HEK293 (cell line): ENCODE results near the gene DBN1.
A peak's percentile ranks its signal among the peaks of the same experiment; 100 is the strongest.

Source experiments
- CTCF ChIA-PET: fragments of 350-600 bp; formaldehyde crosslinking; extraction: SDS; loops from one replicate; lab custom pipeline; 2021; ENCODE audit warnings: antibody characterized with exemption; lab: Yijun Ruan, JAX
- POLR2A ChIA-PET: fragments of 300-600 bp; formaldehyde crosslinking; extraction: SDS; loops from one replicate; lab custom pipeline; 2020; ENCODE audit warnings: antibody characterized with exemption, inconsistent platforms; lab: Yijun Ruan, JAX
- H3K27ac ChIP-seq: fragments of 200-500 bp; sonication (Bioruptor generic); 2 replicates; pipeline ENCODE4 v1.5.1; 2014; ENCODE audit warnings: low read depth, low read length, control low read depth, inconsistent platforms; ENCODE audit errors: extremely low read depth
- H3K36me3 ChIP-seq, 2 experiments: fragments of 200-500 bp in 1 of 2; sonication (Bioruptor generic) in 1 of 2; 1 replicate in 1 of 2; 2 replicates in 1 of 2; pipeline ENCODE4 v1.5.1; 2014 to 2017; ENCODE audit warnings: inconsistent platforms in 2 of 2, low read length in 2 of 2; ENCODE audit not compliant: control insufficient read depth in 2 of 2, insufficient read depth in 1 of 2
- H3K4me1 ChIP-seq: fragments of 200-500 bp; sonication (Bioruptor generic); 2 replicates; pipeline ENCODE4 v1.5.1; 2014; ENCODE audit warnings: mild to moderate bottlenecking, low read length, inconsistent platforms; ENCODE audit not compliant: control insufficient read depth, insufficient read depth
- H3K4me3 ChIP-seq: 2 replicates; pipeline ENCODE4 v1.5.1; 2011; ENCODE audit warnings: low read depth, mild to moderate bottlenecking, control low read depth, low read length, moderate library complexity
- H3K9me3 ChIP-seq: fragments of 200-500 bp; sonication (Bioruptor generic); 2 replicates; pipeline ENCODE4 v1.5.1; 2014; ENCODE audit warnings: low read depth, low read length, inconsistent platforms; ENCODE audit not compliant: control insufficient read depth, insufficient read depth
- EGR2 ChIP-seq: fragments of 450-650 bp; formaldehyde crosslinking; IDR thresholded peaks from 2 replicates; pipeline ENCODE4 v1.5.1; 2016; ENCODE audit warnings: low read depth, missing biosample characterization, missing genetic modification characterization
- KLF7 ChIP-seq: fragments of 450-650 bp; formaldehyde crosslinking; IDR thresholded peaks from 2 replicates; pipeline ENCODE4 v1.5.1; 2016; ENCODE audit warnings: missing biosample characterization, missing genetic modification characterization, borderline replicate concordance
- SP7 ChIP-seq: fragments of 450-650 bp; formaldehyde crosslinking; IDR thresholded peaks from 2 replicates; pipeline ENCODE4 v1.5.1; 2016; ENCODE audit warnings: missing biosample characterization, missing genetic modification characterization
- ZFHX2 ChIP-seq: fragments of 450-650 bp; formaldehyde crosslinking; conservative IDR thresholded peaks from 2 replicates; pipeline ENCODE4 v1.5.1; 2016; ENCODE audit warnings: missing biosample characterization, missing genetic modification characterization
- ZNF157 ChIP-seq: fragments of 450-650 bp; formaldehyde crosslinking; IDR thresholded peaks from 2 replicates; pipeline ENCODE4 v1.5.1; 2016; ENCODE audit warnings: missing biosample characterization, missing genetic modification characterization
- ZNF175 ChIP-seq: fragments of 450-650 bp; formaldehyde crosslinking; IDR thresholded peaks from 2 replicates; pipeline ENCODE4 v1.5.1; 2016; ENCODE audit warnings: missing biosample characterization, missing genetic modification characterization
- ZNF184 ChIP-seq: fragments of 450-650 bp; IDR thresholded peaks from 2 replicates; pipeline ENCODE4 v1.5.1; 2018; ENCODE audit warnings: missing biosample characterization, mild to moderate bottlenecking, missing genetic modification characterization
- ZNF19 ChIP-seq: fragments of 450-650 bp; formaldehyde crosslinking; IDR thresholded peaks from 2 replicates; pipeline ENCODE4; 2016; ENCODE audit warnings: missing biosample characterization, missing genetic modification characterization, low read depth
- ZNF324 ChIP-seq: fragments of 450-650 bp; formaldehyde crosslinking; IDR thresholded peaks from 2 replicates; pipeline ENCODE4 v1.5.1; 2016; ENCODE audit warnings: missing biosample characterization, missing genetic modification characterization
- ZNF433 ChIP-seq: fragments of 450-650 bp; formaldehyde crosslinking; IDR thresholded peaks from 2 replicates; pipeline ENCODE4 v1.5.1; 2016; ENCODE audit warnings: missing biosample characterization, missing genetic modification characterization, low read depth
- ZNF449 ChIP-seq: fragments of 450-650 bp; formaldehyde crosslinking; IDR thresholded peaks from 2 replicates; pipeline ENCODE4 v1.5.1; 2017; ENCODE audit warnings: missing biosample characterization, mild to moderate bottlenecking, missing genetic modification characterization, moderate library complexity
- ZNF580 ChIP-seq: fragments of 450-650 bp; formaldehyde crosslinking; IDR thresholded peaks from 2 replicates; pipeline ENCODE4 v1.5.1; 2016; ENCODE audit warnings: missing biosample characterization, missing genetic modification characterization
- ZNF600 ChIP-seq: fragments of 450-650 bp; formaldehyde crosslinking; IDR thresholded peaks from 2 replicates; pipeline ENCODE4 v1.5.1; 2016; ENCODE audit warnings: missing biosample characterization, missing genetic modification characterization
- ZNF629 ChIP-seq: fragments of 450-650 bp; formaldehyde crosslinking; IDR thresholded peaks from 2 replicates; pipeline ENCODE4 v1.5.1; 2017; ENCODE audit warnings: missing biosample characterization, missing genetic modification characterization
- ZNF76 ChIP-seq: fragments of 450-650 bp; formaldehyde crosslinking; IDR thresholded peaks from 2 replicates; pipeline ENCODE4; 2016; ENCODE audit warnings: low read depth, missing biosample characterization, missing genetic modification characterization, borderline replicate concordance
- TF ChIP-seq, protein P1 (sequence below): fragments of 450-650 bp; formaldehyde crosslinking; IDR thresholded peaks from 2 replicates; pipeline ENCODE4 v1.5.1; 2016; ENCODE audit warnings: missing biosample characterization, missing genetic modification characterization
- TF ChIP-seq, protein P2 (sequence below): fragments of 450-650 bp; formaldehyde crosslinking; IDR thresholded peaks from 2 replicates; pipeline ENCODE4 v1.5.1; 2017; ENCODE audit warnings: missing biosample characterization, missing genetic modification characterization
- TF ChIP-seq, protein P3 (sequence below): fragments of 450-650 bp; formaldehyde crosslinking; IDR thresholded peaks from 2 replicates; pipeline ENCODE4 v1.5.1; 2017; ENCODE audit warnings: missing biosample characterization, missing genetic modification characterization
- TF ChIP-seq, protein P4 (sequence below): fragments of 450-650 bp; IDR thresholded peaks from 2 replicates; pipeline ENCODE4 v1.5.1; 2018; ENCODE audit warnings: missing biosample characterization, mild to moderate bottlenecking, missing genetic modification characterization

The DBN1 gene

DNA sequence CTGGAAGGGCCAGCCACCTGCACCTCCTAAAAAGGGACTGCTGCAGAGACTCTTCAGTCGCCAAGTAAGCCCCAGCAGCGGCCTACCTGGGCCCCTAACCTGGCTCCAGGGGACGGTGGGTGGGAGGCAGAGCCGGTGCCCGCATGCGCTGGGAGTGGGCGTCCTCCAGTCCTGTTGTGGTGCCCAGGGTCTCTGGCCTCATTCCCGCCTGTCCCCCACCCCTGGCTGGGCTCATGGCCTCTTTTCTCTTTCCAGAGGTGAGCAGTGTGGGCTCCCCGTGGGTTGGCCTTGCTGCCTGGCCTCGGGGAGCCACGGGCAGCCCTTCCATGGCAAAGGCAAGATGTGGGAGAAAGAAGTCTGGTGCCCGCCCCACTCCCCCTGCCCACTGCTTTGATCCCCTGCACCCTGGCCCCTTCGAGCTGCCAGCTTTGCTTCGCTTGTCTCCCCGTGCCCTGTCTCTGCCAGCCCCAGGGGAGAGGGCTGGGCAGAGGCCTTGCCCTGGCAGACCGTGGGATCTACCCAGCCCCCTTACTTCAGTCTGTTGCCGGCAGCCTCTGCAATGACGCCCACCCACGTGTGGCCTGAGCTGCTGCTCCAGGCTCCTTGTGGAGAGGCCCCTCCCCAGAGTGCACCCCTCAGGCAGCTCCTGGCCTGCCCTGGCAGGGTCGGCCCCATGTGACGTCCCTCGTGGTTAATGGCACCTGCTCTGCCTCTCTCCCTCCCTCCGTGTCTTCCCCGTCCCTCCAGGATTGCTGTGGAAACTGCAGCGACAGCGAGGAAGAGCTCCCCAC, 32.2 kb downstream of the DBN1 start:
- Histone ChIP-seq H3K36me3 (peaks cover 17 to 60% of the 10 kb centered on the region in 2 experiments), H3K4me1 (no peaks in the 10 kb centered on the region), H3K4me3 (no peak overlapping the region), H3K9me3 (no peaks in the 10 kb centered on the region), H3K27ac (no peak overlapping the region)
- POLR2A ChIA-PET, result interaction anchor here (1.1 to 2.7 kb wide), 3 partner anchors 9 to 15 kb away, joined by 5 to 10 read pairs (median 6); partner anchors contain the start of gene GRK6
- CTCF ChIA-PET, result interaction anchor here (0.6 to 1.4 kb wide), 3 partner anchors 11 to 49 kb away, joined by 3 to 7 read pairs (median 3); no protein-coding TSS in a partner anchor
- TF ChIP-seq ZNF433 (tag by site-specific recombination) (no peak), ZNF157 (no peak), ZFHX2 (tag by site-specific recombination) (peak; percentile 75), ZNF580 (tag by site-specific recombination) (no peak), EGR2 (peak; percentile 57), ZNF324 (no peak), ZNF175 (tag by site-specific recombination) (no peak)
- TF ChIP-seq, protein P1, sequence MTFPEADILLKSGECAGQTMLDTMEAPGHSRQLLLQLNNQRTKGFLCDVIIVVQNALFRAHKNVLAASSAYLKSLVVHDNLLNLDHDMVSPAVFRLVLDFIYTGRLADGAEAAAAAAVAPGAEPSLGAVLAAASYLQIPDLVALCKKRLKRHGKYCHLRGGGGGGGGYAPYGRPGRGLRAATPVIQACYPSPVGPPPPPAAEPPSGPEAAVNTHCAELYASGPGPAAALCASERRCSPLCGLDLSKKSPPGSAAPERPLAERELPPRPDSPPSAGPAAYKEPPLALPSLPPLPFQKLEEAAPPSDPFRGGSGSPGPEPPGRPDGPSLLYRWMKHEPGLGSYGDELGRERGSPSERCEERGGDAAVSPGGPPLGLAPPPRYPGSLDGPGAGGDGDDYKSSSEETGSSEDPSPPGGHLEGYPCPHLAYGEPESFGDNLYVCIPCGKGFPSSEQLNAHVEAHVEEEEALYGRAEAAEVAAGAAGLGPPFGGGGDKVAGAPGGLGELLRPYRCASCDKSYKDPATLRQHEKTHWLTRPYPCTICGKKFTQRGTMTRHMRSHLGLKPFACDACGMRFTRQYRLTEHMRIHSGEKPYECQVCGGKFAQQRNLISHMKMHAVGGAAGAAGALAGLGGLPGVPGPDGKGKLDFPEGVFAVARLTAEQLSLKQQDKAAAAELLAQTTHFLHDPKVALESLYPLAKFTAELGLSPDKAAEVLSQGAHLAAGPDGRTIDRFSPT (tag by site-specific recombination), result peak; percentile 34; the same call in 1 of the 2 replicates

DNA sequence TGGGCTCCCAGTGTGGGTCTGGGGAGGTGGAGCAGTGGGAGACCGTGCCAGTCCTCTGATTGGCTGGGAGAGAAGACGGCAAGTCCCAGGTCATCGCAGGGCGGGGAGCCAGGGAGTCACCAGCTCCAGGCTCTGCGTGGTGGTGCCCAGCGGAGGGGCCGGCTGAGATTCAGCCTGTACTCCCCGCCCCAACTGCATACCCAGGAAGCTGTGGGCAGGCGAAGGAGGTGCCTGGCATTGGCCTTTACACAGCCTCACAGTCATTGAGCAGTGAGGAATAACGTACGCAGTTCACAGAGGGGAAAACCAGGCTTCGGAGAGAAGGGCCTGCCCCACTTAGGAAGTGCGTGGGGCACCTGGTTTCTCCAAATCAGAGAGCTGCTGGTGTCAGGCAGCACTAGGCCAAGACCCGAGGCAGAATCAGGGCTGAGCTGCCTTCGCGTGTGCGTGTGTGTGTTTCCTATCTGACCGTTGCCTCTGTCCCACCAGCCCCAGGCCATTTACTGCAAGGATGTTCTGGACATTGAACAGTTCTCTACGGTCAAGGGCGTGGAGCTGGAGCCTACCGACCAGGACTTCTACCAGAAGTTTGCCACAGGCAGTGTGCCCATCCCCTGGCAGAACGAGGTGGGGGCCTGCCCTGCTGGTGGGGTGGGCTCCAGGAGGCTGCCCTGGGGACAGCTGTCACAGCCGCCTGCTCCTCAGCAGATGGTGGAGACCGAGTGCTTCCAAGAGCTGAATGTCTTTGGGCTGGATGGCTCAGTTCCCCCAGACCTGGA, 33.0 kb downstream of the DBN1 start:
- CTCF ChIA-PET, result interaction anchor here (0.6 to 1.3 kb wide), 2 partner anchors 50 to 63 kb away, joined by 3 to 6 read pairs; no protein-coding TSS in a partner anchor
- POLR2A ChIA-PET, result interaction anchor here (0.7 to 1.3 kb wide), 2 partner anchors 14 to 38 kb away, joined by 3 to 6 read pairs; partner anchors contain the start of gene GRK6
- Histone ChIP-seq H3K36me3 (peaks cover 17 to 66% of the 10 kb centered on the region in 2 experiments), H3K9me3 (no peaks in the 10 kb centered on the region), H3K4me3 (no peak overlapping the region), H3K4me1 (no peaks in the 10 kb centered on the region), H3K27ac (no peak overlapping the region)
- TF ChIP-seq, protein P2, sequence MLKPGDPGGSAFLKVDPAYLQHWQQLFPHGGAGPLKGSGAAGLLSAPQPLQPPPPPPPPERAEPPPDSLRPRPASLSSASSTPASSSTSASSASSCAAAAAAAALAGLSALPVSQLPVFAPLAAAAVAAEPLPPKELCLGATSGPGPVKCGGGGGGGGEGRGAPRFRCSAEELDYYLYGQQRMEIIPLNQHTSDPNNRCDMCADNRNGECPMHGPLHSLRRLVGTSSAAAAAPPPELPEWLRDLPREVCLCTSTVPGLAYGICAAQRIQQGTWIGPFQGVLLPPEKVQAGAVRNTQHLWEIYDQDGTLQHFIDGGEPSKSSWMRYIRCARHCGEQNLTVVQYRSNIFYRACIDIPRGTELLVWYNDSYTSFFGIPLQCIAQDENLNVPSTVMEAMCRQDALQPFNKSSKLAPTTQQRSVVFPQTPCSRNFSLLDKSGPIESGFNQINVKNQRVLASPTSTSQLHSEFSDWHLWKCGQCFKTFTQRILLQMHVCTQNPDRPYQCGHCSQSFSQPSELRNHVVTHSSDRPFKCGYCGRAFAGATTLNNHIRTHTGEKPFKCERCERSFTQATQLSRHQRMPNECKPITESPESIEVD, result no peak
- TF ChIP-seq ZNF600, result peak; percentile 61; the same call in 1 of the 2 replicates
- no peak for TF ChIP-seq ZNF449

GRCh38 chr5:177439518-177440053, 33.8 kb downstream of the DBN1 start:
- Histone ChIP-seq H3K4me3 (no peak overlapping the region), H3K4me1 (no peaks in the 10 kb centered on the region), H3K9me3 (no peaks in the 10 kb centered on the region), H3K27ac (no peak overlapping the region), H3K36me3 (peaks cover 17 to 75% of the 10 kb centered on the region in 2 experiments)
- POLR2A ChIA-PET, result interaction anchor here (1.3 to 4.1 kb wide), 2 partner anchors 12 to 13 kb away, joined by 6 to 35 read pairs; partner anchors contain the start of gene GRK6
- CTCF ChIA-PET, result interaction anchor here (0.6 to 3.8 kb wide), 5 partner anchors 16 to 62 kb away, joined by 3 to 15 read pairs (median 6); no protein-coding TSS in a partner anchor
- TF ChIP-seq, protein P3, sequence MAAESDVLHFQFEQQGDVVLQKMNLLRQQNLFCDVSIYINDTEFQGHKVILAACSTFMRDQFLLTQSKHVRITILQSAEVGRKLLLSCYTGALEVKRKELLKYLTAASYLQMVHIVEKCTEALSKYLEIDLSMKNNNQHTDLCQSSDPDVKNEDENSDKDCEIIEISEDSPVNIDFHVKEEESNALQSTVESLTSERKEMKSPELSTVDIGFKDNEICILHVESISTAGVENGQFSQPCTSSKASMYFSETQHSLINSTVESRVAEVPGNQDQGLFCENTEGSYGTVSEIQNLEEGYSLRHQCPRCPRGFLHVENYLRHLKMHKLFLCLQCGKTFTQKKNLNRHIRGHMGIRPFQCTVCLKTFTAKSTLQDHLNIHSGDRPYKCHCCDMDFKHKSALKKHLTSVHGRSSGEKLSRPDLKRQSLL (tag by site-specific recombination), result no peak
- no peak for TF ChIP-seq ZNF184 (tag by site-specific recombination)
- TF ChIP-seq KLF7 (tag by site-specific recombination), result no peak
- peak; percentile 57 for TF ChIP-seq ZNF629
- TF ChIP-seq, protein P4, sequence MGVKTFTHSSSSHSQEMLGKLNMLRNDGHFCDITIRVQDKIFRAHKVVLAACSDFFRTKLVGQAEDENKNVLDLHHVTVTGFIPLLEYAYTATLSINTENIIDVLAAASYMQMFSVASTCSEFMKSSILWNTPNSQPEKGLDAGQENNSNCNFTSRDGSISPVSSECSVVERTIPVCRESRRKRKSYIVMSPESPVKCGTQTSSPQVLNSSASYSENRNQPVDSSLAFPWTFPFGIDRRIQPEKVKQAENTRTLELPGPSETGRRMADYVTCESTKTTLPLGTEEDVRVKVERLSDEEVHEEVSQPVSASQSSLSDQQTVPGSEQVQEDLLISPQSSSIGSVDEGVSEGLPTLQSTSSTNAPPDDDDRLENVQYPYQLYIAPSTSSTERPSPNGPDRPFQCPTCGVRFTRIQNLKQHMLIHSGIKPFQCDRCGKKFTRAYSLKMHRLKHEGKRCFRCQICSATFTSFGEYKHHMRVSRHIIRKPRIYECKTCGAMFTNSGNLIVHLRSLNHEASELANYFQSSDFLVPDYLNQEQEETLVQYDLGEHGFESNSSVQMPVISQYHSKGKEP, result no peak
- TF ChIP-seq SP7 (tag by site-specific recombination), result 0 out of 2 replicates have a peak, but pooled peaks have one; percentile 17
- no peak for TF ChIP-seq ZNF19 (tag by site-specific recombination)
- TF ChIP-seq ZNF76 (tag by site-specific recombination), result no peak
